Limb (tissue), 2 donors: ENCODE measurements around the gene GALK2.
"Not testable (repeated sequence)": the region's sequence is repeated elsewhere in the genome, so short reads cannot be mapped to it uniquely, and the experiment has no call there.

Experiments
- DNase-seq, 2 donors: peaks; one replicate each; pipeline ENCODE4 v3.0.0-alpha.2; 2016; ENCODE audit errors: extremely low spot score in 2 of 2

GALK2 gene

GRCh38 chr15:49330166-49330565, 160.1 kb downstream of the GALK2 start:
- no peak for DNase-seq

GRCh38 chr15:49331442-49331841, 161.4 kb downstream of the GALK2 start:
- DNase-seq, result no peak

- DNase-seq, result no peak
Measured at GRCh38 chr15:49331951-49332350, 161.9 kb downstream of the GALK2 start.

GRCh38 chr15:49339656-49340055, 169.6 kb downstream of the GALK2 start:
- DNase-seq, result no peak

- no peak for DNase-seq
Measured at GRCh38 chr15:49343546-49343945, 173.5 kb downstream of the GALK2 start.

GRCh38 chr15:49354439-49354838, 184.4 kb downstream of the GALK2 start:
- DNase-seq, result not testable (repeated sequence)

GRCh38 chr15:49361370-49361769, 191.3 kb downstream of the GALK2 start:
- no peak for DNase-seq

- DNase-seq, result no peak
Measured at GRCh38 chr15:49366496-49366895, 196.4 kb downstream of the GALK2 start.

- DNase-seq, result peak in 1 of 2 donors; percentile 7
Measured at GRCh38 chr15:49370782-49371181, 200.7 kb downstream of the GALK2 start.

- no peak for DNase-seq
Measured at GRCh38 chr15:49372366-49372765, 202.3 kb downstream of the GALK2 start.

- DNase-seq, result no peak
Measured at GRCh38 chr15:49379996-49380395, 209.9 kb downstream of the GALK2 start.

- no peak for DNase-seq
Measured at GRCh38 chr15:49380912-49381311, 210.9 kb downstream of the GALK2 start.
